GM12892 (cell line): ENCODE results near the gene NFAT5.
"Not testable (repeated sequence)": the region's sequence is repeated elsewhere in the genome, so short reads cannot be mapped to it uniquely, and the experiment has no call there.

Experiments
- DNase-seq: peaks from one replicate; pipeline ENCODE4 v3.0.0; 2011; ENCODE audit not compliant: insufficient read length
- FAIRE-seq: peaks from 2 replicates; lab custom pipeline; 2011; peaks lifted over from hg19 to GRCh38; lab: Jason Lieb, UNC
- POLR2A ChIP-seq: IDR thresholded peaks from 2 replicates; pipeline ENCODE4 v1.6.1; 2011; ENCODE audit warnings: low read depth, low read length, control low read depth
- POLR2AphosphoS5 ChIP-seq: IDR thresholded peaks from 2 replicates; pipeline ENCODE4 v1.6.1; 2011; ENCODE audit warnings: low read depth, low read length, control low read depth
- TAF1 ChIP-seq: IDR thresholded peaks from 2 replicates; pipeline ENCODE4 v1.6.1; 2011; ENCODE audit warnings: low read depth, mild to moderate bottlenecking, control low read depth, low read length, borderline replicate concordance

NFAT5 gene

DNA sequence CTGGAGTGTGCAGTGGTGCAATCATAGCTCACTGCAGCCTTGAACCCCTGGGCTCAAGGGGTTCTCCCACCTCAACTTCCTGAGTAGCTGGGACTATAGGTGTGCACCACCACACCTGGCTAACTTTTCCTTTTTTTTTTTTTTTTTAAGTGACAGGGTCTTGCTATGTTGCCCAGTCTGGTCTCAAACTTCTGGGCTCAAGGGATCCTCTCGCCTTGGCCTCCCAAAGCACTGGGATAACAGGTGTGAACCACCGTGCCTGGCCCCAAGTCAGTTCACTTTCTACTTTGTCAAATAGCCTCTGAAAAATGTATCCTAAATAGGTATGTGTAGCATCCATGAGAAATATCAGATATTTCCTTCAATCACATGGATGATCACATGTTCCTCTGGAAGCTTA lies 9.9 kb upstream of the NFAT5 start:
- no peak for TF ChIP-seq POLR2A
- no peak for TF ChIP-seq TAF1
- no peak for TF ChIP-seq POLR2AphosphoS5
- FAIRE-seq (no peak), DNase-seq (no peak)

DNA sequence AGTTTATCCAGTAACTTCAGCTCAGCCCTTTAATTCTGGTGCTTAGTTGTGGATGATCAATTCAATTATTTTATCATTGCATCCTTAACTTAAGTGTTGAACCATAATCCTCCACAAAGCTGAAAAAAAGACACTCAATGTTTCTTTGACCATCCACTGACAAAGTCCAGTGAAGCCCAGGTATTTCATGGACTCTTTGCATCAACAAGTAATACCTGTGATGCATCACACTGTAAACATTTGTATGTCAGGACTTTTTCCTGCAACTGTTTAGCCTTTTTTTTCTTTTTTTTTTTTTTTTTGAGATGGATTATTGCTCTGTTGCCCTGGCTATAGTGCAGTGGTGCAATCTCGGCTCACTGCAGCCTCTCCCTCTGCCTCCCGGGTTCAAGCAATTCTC lies 6.6 kb upstream of the NFAT5 start:
- TF ChIP-seq POLR2A (no peak), POLR2AphosphoS5 (no peak), TAF1 (no peak)
- DNase-seq (no peak), FAIRE-seq (no peak)

DNA sequence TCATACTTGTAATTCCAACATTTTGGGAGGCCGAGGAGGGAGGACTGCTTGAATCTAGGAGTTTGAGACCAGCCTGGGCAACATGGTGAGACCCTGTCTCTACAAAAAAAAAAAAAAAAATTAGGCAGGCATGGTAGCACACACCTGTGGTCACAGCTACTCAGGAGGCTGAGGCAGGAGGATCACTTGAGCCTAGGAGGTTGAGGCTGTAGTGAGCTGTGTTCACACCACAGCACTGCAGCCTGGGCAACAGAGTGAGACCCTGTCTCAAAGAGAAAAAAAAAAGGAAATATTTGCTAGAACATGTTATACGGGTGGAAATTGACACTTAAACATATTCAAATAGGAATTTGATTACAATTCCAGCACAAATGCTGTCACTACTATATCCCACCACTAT lies 4.4 kb upstream of the NFAT5 start:
- not testable (repeated sequence) for FAIRE-seq, DNase-seq

DNA sequence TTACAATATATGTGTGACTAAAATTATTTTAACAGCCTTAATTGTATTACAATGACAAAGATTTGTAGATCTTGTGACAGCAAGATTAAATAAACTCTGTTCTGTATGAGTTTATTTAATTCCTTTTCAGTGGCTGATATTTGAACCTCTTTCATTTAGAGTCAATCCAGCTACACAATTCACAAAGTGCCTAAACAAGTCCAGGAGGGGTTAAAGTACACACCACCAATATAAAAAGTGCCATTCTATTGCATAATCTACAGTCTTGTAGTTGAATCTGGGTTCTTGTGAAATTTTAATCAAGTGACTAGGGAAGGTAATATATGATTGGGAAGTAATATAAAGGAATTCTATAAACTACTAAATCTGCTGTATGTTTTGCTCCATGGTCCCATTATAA lies 3.9 kb upstream of the NFAT5 start:
- DNase-seq (no peak), FAIRE-seq (no peak)
- TF ChIP-seq TAF1 = no peak
- TF ChIP-seq POLR2A = no peak
- no peak for TF ChIP-seq POLR2AphosphoS5

DNA sequence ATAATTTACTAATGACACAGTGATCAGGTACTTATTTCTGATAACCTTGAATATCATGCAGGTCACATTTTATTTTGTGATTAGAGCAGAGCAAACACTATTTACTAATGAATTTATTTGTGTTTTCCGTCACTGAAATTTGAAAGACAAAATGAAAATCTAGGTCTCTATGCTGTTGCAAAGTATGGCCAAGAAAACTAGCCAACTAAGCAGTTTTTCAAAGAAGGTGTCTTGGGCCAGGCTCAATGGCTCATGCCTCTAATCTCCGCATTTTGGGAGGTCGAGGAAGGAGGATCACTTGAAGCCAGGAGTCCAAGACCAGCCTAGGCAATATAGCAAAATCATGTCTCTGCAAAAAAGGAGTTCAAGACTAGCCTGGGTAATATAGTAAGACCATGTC lies 3.0 kb upstream of the NFAT5 start:
- TF ChIP-seq TAF1 = no peak
- TF ChIP-seq POLR2AphosphoS5 = no peak
- TF ChIP-seq POLR2A = no peak
- no peak for DNase-seq
- no peak for FAIRE-seq

DNA sequence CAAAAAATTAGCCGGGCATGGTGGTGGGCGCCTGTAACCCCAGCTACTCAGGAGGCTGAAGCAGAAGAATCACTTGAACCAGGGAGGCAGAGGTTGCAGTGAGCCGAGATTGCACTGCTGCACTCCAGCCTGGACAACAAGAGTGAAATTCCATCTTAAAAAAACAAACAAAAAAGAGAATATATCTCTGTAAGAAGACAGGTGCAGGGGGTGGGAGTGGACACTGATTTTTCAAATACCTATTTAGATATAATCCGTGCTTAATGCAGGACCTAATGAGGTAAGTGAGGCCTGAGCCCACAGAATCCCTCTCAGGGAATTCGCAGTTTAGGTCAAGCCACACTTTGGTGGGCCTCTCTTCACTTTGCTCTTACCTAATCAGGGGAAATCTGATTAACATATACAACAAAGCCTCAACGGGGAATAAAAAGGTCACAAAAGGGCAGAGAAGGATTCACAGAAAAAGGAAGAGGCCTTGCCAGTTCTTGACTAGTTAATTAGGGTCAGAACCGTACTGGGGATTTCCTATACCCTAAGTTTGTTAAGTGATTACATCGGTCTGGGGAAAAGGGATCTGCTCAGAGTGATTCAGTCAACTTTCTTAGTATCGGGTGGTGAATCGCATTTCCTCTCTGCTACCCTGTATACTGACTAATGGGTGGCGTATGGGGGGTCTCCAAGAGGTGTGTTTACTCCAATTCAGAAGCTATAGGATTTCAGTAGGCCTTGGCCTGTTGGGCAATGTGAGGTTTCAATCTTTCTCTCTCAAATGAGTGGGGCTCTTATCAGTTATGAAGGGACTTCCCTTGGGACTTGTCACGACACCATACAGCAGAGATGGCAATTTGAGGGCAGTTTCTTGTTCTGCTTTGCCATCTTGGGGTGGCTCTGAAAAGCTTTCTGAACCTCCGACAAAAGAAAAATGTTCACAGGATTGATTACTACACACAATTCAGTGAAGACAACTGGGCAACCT lies 1.9 kb upstream of the NFAT5 start:
- FAIRE-seq (peak; percentile 85), DNase-seq (peak; percentile 27)
- TF ChIP-seq POLR2A (peak; percentile 59), TAF1 (peak; percentile 63), POLR2AphosphoS5 (peak; percentile 71)

DNA sequence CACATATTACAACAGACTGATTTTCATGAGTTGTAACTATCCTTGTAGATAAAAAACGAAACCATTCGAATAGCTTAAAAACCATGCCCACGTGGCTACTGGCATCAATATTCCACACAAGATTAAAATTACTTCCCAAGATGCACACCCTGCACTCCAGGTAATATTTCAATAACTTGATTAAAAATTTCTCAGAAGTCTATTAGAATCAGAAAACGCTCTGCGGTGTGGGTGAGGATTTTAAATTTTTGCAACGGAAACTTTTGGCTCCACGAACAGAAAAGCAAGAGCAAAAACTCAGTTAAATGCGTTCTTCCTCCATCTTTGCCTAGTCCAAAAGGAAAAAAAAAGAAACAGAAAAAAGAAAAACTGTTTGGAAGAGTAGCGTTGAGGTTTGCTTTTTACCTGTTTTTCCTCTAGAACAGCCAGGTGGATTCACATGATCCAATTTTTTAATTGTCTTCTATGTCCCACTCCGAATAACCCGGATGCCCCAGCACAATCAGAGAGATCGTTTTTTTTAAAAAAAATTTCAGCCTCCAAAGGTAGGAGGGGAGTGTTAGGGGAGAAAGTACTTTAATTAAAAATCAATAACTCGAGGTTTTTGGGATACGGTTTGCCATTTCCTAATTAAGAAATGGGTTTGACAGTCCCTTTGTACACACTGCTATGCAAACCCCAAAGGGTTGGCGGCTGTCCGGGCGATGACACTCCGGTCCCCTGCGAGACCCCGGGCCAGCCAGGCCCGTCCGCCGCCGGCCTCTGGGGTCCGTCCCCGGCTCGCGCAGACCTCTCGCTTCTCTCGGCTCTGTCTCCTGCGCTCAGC lies 708 bp upstream of the NFAT5 start:
- TF ChIP-seq POLR2A = no peak
- TF ChIP-seq POLR2AphosphoS5 = no peak; the same call in 1 of the 2 replicates
- TF ChIP-seq TAF1 = no peak
- DNase-seq (no peak), FAIRE-seq (no peak)

DNA sequence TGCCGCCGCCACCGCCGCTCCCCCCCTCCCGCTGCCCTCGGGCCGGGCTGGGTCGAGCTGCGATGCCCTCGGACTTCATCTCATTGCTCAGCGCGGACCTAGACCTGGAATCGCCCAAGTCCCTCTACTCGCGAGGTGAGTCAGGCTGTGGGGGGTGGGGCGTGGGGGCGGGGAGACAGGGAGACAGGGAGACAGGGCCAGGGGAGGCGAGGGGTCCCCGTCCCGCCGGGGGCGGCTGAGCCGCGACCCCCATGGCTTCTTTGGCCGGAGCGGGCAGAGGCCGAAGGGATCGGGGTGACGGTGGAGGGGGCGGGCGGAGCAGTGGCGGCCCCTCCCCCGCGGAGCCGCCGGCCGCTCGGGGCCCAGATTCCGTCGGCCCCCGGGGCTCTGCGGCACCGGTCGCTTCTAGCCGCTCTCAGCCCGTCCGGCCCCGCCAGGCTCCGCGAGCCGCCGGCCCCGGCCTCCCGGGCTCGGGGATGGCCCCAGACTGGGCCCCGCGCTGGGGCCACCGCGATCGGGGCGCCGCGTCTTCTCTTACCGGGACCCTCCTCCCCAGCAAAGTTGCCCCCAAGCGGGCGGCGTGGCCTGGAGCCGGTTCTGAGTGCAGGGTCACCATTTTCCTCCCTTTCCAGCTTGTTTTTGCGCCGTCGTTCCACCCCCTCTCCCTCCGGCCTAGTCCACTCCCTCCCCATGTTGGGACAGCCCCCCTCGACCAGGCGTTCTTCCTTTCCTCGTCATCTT lies 644 bp downstream of the NFAT5 start:
- no peak for TF ChIP-seq POLR2AphosphoS5
- no peak for TF ChIP-seq TAF1
- TF ChIP-seq POLR2A = no peak
- DNase-seq (peak; percentile 40), FAIRE-seq (peak; percentile 17)

DNA sequence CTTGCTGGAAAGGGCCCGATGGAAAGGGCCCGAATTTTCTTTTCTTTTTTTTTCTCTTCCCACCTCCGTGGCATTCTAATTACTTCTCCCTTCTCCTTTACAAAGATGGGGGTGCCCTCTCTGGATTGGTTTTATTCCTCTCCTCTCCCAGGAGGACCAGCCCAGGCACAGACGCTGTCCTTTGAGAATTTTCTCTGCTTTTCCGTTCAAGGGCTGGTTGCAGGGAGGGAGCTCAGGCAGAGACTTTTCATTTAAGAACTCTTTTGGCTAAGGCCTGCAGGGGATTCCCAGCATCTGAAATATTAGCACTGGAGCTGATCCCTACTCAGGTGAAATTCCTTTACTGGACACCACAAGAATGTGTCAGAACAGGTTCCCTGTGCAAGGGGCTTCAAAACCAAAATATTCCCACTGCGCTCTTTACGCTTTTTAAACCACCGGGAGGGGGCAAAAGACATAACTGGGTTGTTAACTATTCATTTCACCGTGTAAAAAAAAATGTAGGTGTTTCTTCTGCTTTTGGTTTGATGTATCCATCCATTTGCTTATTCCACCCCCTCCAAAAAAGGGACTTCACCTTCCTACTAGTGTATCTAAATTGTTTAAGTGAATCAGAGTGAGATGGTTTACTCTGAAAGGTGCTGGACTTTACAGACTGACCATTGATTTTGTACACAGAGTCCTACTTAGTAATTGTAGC lies 1.4 kb downstream of the NFAT5 start:
- DNase-seq = no peak
- no peak for TF ChIP-seq TAF1
- TF ChIP-seq POLR2AphosphoS5 = no peak
- TF ChIP-seq POLR2A = no peak
- FAIRE-seq = peak; percentile 14

DNA sequence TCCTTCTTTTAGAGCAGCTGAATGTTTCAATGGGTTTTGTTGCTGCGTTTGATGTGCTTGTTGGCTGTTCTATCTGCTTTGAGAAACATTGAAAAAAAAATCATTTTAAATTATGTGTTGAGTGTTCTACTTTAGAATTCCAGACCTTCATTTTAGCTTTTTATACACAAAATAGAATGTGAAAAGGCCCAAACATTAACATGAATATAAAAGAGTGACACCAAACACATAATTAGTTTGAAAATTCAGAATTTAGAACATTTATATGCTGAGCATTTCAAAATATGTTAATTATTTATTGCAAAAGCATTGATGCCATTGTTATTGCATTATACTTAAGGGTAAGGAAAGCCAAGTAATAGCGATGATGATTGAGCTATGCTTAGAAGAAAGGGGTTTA lies 2.9 kb downstream of the NFAT5 start:
- FAIRE-seq (no peak), DNase-seq (no peak)
- TF ChIP-seq POLR2A (no peak), TAF1 (no peak), POLR2AphosphoS5 (no peak)

DNA sequence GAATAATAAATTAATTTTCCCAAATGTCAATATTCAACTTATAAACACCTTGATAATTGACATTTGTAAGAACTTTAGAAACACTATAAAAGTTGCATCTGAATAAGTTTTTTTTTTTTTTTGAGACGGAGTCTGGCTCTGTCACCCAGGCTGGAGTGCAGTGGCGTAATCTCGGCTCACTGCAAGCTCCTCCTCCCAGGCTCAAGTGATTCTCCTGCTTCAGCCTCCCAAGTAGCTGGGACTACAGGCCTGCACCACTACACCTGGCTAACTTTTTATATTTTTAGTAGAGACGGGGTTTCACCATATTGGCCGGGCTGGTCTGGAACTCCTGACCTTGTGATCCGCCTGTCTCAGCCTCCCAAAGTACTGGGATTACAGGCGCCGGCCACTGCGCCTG lies 13.0 kb downstream of the NFAT5 start:
- FAIRE-seq, DNase-seq: not testable (repeated sequence)
